HepG2 (cell line): Measurements from ENCODE around the gene SCIN. TPM values are rescaled to one million over a fixed set of nuclear protein-coding genes. Genes with fewer than 3 reads are reported as not detected.
A peak's percentile ranks its signal among the peaks of the same experiment; 100 is the strongest.

ENCODE experiments used
- AHR ChIP-seq: IDR thresholded peaks from 2 replicates; pipeline ENCODE4 v1.6.1; 2018; ENCODE audit warnings: missing genetic modification reagents, missing compliant biosample characterization
- GABPB1 ChIP-seq: IDR thresholded peaks from 2 replicates; pipeline ENCODE4 v1.6.1; 2016; ENCODE audit warnings: mild to moderate bottlenecking, missing genetic modification reagents, moderate library complexity, missing compliant biosample characterization
- PTBP1 ChIP-seq: fragments of 200-400 bp; formaldehyde crosslinking; IDR thresholded peaks from 2 replicates; pipeline ENCODE4 v1.6.1; 2018; ENCODE audit warnings: low read length, low read depth; ENCODE audit not compliant: poor library complexity, severe bottlenecking
- RCOR2 ChIP-seq: IDR thresholded peaks from 2 replicates; pipeline ENCODE4 v1.6.1; 2016; ENCODE audit warnings: missing biosample characterization, missing genetic modification reagents
- SAP130 ChIP-seq: IDR thresholded peaks from 2 replicates; pipeline ENCODE4 v1.6.1; 2016; ENCODE audit warnings: low read depth
- SP4 ChIP-seq: sonication (generic); formaldehyde crosslinking; IDR thresholded peaks from 2 replicates; pipeline ENCODE4 v1.8.1; 2023; ENCODE audit warnings: mild to moderate bottlenecking, missing genetic modification reagents
- STAT6 ChIP-seq: sonication (generic); formaldehyde crosslinking; IDR thresholded peaks from 2 replicates; pipeline ENCODE4 v1.4.0; 2020; ENCODE audit warnings: missing genetic modification reagents, mild to moderate bottlenecking, borderline replicate concordance
- TBL1XR1 ChIP-seq: fragments of 150-350 bp; IDR thresholded peaks from 2 replicates; pipeline ENCODE4 v1.6.1; 2014; ENCODE audit warnings: borderline replicate concordance, low read length; ENCODE audit not compliant: partially characterized antibody
- TERF1 ChIP-seq: sonication (generic); formaldehyde crosslinking; IDR thresholded peaks from 2 replicates; pipeline ENCODE4 v1.8.0; 2022; ENCODE audit warnings: mild to moderate bottlenecking, missing genetic modification reagents, moderate library complexity
- ZBTB4 ChIP-seq: sonication (generic); formaldehyde crosslinking; IDR thresholded peaks from 2 replicates; pipeline ENCODE4 v1.4.0; 2020; ENCODE audit warnings: missing genetic modification reagents, mild to moderate bottlenecking, borderline replicate concordance
- ZFP1 ChIP-seq: IDR thresholded peaks from 2 replicates; pipeline ENCODE4 v1.6.1; 2016
- ZFP82 ChIP-seq: sonication (generic); formaldehyde crosslinking; IDR thresholded peaks from 2 replicates; pipeline ENCODE4 v1.5.1; 2020; ENCODE audit warnings: mild to moderate bottlenecking, missing genetic modification reagents, borderline replicate concordance
- ZFP90 ChIP-seq: sonication (generic); formaldehyde crosslinking; IDR thresholded peaks from 2 replicates; pipeline ENCODE4 v1.8.0; 2022; ENCODE audit warnings: missing genetic modification reagents, mild to moderate bottlenecking, inconsistent platforms, borderline replicate concordance
- ZNF205 ChIP-seq: IDR thresholded peaks from 2 replicates; pipeline ENCODE4 v1.6.1; 2018; ENCODE audit warnings: missing biosample characterization, missing genetic modification reagents
- ZNF24 ChIP-seq: fragments of 450-650 bp; IDR thresholded peaks from 2 replicates; pipeline ENCODE4 v1.6.1; 2017; ENCODE audit warnings: antibody characterized with exemption, mild to moderate bottlenecking
- ZNF263 ChIP-seq: sonication (generic); formaldehyde crosslinking; IDR thresholded peaks from 2 replicates; pipeline ENCODE4 v1.4.0; 2020; ENCODE audit warnings: missing genetic modification reagents
- polyA plus RNA-seq, 8 experiments: library from polyadenylated mRNA; depleted of rRNA in 3 of 8; stranded (reverse) in 7 of 8; unstranded in 1 of 8; fragments of >200 nt; fragmentation: Illumina TruSeq in 4 of 8; extraction: Trizol in 4 of 8; gene quantifications; 2 replicates each; pipeline versions ENCODE4 v1.2.1 to v1.2.3, GENCODE V29; 2011 to 2016; ENCODE audit warnings: low read depth in 4 of 8, missing spikeins in 1 of 8, mixed read lengths in 1 of 8; ENCODE audit not compliant: insufficient read depth in 1 of 8
- total RNA-seq, 5 experiments: library from RNA; depleted of rRNA; stranded (reverse); fragments of >200 nt; fragmentation: Illumina TruSeq; extraction: Trizol; gene quantifications; 2 replicates each; pipeline ENCODE4 v1.2.3, GENCODE V29; 2016; ENCODE audit warnings: low read depth in 1 of 5
- TF ChIP-seq, protein P1 (sequence below), 2 experiments: sonication (generic) in 1 of 2; formaldehyde crosslinking in 1 of 2; IDR thresholded peaks; 2 replicates each; pipeline versions ENCODE4 v1.4.0 to v1.6.1; 2016 to 2020; ENCODE audit warnings: borderline replicate concordance in 1 of 2, low read depth in 1 of 2, mild to moderate bottlenecking in 1 of 2, missing genetic modification reagents in 1 of 2

SCIN gene
- total and polyA plus RNA-seq, 2 of the 13 experiments (the other 11 are each of a cell fraction or from before 2014, with no cell fraction given) = not detected

- TF ChIP-seq PTBP1 (no peak), TERF1 (CRISPR knock-in tag) (no peak), ZFP82 (CRISPR knock-in tag) (peak; percentile 76; the same call in 1 of the 2 replicates), ZFP1 (CRISPR knock-in tag) (no peak), ZNF205 (no peak), ZFP90 (CRISPR knock-in tag) (0 out of 2 replicates have a peak, but pooled peaks have one; percentile 85), SP4 (CRISPR knock-in tag) (no peak), ZBTB4 (CRISPR knock-in tag) (peak; percentile 71; the same call in 1 of the 2 replicates), STAT6 (no peak), RCOR2 (CRISPR knock-in tag) (no peak), SAP130 (CRISPR knock-in tag) (peak; percentile 75), TBL1XR1 (peak; percentile 69), ZNF24 (peak; percentile 51; the same call in 1 of the 2 replicates), AHR (no peak), GABPB1 (CRISPR knock-in tag) (peak; percentile 86), ZNF263 (CRISPR knock-in tag) (peak; percentile 46; the same call in 1 of the 2 replicates)
- TF ChIP-seq, protein P1, sequence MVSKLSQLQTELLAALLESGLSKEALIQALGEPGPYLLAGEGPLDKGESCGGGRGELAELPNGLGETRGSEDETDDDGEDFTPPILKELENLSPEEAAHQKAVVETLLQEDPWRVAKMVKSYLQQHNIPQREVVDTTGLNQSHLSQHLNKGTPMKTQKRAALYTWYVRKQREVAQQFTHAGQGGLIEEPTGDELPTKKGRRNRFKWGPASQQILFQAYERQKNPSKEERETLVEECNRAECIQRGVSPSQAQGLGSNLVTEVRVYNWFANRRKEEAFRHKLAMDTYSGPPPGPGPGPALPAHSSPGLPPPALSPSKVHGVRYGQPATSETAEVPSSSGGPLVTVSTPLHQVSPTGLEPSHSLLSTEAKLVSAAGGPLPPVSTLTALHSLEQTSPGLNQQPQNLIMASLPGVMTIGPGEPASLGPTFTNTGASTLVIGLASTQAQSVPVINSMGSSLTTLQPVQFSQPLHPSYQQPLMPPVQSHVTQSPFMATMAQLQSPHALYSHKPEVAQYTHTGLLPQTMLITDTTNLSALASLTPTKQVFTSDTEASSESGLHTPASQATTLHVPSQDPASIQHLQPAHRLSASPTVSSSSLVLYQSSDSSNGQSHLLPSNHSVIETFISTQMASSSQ (IDR thresholded peaks at IDR 0.05; ENCODE audit: low read depth) = no peak
- TF ChIP-seq, protein P1 (CRISPR knock-in tag; IDR thresholded peaks at IDR 0.05; ENCODE audit: borderline replicate concordance) = no peak
These were observed 115.8 kb downstream of the SCIN start (continued) for GRCh38 chr7:12686234-12686890.
